LNCAP (cell line): ENCODE results near the gene TRRAP.

Source experiments
- CTCF ChIP-seq: fragments of 450-650 bp; IDR thresholded peaks from 2 replicates; pipeline ENCODE4 v1.5.1; 2017; ENCODE audit warnings: mild to moderate bottlenecking

TRRAP gene

GRCh38 chr7:98840096-98840495 is 38.2 kb upstream of the TRRAP start:
- no peak for TF ChIP-seq CTCF

DNA sequence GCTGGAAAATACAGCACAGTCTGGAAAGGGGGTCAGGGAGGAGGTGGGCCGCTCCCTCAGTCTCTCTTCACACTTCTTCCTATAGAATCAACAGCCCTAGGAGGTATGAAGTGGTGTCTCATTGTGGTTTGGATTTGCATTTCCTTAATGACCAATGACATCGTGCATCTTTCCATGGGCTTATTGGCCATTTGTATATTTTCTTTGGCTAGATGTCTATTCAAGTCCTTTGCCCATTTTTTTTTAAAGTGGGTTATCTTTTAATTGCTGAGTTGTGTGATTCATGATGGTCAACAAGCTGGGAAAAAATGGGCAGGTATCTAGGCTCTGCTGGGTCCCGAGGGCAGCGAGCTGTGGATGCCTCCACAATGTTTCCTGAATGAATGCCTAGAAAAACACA is 37.6 kb upstream of the TRRAP start:
- no peak for TF ChIP-seq CTCF

DNA sequence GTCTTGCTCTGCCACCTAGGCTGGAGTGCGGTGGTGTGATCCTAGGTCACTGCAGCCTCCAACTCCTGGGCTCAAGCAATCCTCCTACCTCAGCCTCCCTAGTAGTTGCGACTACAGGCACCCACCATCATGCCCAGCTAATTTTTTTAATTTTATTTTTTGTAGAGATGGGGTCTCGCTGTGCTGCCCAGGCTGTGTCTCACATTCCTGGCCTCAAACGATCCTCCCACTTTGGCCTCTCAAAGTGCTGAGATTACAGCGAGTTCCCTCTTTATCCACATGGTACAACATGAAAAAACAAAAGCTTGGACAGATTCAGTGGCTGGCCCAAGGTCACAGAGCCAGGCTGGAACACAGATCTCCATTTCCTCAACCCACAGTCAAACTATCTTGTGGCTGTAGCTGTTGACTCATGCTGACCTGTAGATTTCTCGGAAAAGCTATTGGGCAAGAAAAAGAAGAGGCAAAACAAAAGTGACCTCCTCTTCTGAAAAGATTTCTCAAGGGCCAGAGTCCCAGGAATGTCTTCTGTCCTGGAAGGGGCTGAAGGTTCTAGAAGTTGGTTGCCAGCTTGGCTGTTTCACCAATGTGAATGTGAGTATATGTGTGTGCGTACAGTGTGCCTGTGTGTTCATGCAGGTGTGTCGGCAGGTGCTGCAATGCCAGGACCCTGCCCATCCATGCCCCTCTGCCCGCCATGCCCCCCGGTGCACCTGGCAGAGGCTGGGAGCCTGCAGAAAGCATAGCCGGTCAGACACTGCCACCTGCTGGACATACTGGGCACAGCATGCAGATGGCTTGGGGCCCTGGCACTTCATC is 36.9 kb upstream of the TRRAP start:
- TF ChIP-seq CTCF = peak; percentile 98

- no peak for TF ChIP-seq CTCF
Measured at GRCh38 chr7:98848918-98849317, 29.4 kb upstream of the TRRAP start.

DNA sequence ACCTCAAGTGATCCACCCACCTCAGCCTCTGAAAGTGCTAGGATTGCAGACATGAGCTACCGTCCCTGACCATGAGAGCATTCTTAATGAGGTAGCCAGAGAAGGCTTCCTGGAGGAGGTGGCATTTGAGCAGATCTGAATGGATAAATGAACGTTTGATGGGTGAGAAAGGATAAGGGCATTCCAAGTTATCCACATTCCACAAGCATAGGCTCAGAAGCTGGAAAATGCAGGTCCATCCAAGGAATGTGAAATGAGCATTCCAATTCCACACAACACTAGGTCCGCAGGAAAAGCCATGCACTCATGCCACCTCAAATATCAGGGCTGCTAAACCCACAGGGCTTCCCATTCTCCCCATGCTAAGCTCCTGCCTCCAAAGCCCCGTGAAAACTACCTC is 25.5 kb upstream of the TRRAP start:
- TF ChIP-seq CTCF = no peak

DNA sequence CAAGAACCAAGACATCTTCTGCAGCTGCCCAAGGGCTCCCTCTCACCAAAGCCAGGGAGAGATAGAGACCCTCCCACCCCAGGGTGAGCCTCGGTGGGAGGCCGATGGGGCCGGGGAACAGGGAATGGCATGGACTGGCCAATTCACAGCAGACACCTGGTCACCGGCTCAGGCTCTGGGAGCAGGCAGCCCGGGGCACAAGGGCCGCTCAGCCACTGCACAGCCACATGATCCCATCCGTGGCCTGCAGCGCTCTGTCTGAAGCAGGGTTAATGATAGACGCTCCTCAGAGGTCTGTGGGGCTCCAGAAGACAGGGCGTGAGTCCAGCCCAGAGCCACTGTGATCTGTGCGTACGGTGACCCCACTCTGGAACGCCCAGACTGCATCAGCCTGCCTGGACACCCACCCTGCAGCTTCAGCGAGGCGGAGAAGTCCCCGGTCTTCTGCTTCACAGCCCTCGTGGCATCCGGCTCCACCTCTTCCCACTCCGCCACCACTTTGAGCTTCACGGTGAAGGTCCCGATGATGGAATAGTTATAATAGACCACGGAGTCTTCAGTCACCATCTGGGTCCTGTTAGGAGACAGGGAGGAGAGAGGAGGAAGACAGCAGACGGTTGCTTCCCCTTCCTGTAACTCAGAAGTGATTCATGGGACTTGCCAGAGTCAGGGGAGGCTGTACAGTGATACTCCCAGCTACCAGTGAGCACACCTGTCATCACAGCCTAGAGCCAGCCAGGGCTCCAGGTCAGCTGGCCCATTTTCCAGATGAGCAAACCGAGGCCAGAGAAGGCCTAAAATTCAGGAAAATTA is 22.5 kb upstream of the TRRAP start:
- no peak for TF ChIP-seq CTCF

DNA sequence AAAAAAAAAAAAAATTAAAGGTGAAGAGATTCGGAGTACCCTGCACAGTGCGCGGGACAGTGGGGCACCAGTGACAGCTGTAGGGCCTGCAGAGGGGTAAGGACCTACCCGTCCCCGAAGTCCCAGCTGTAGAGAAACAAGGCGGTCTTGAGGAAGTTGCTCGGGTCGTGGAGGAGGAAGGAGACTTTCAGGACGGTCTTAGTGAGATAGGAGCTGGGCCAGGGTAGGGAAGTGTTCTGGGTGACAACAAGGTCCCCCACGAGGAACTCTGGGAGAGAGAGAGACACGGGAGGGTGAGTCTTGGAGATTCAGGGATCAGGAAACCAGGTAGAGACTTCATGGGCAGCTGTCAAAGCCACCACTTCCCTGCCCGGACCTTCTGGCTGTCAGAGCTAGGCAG is 18.3 kb upstream of the TRRAP start:
- no peak for TF ChIP-seq CTCF
